ENCODE measurements around the gene BHLHE40. TPM values are rescaled to one million over a fixed set of nuclear protein-coding genes. Genes with fewer than 3 reads are reported as not detected.

Gene BHLHE40
- total RNA-seq, 1 donor from 2014 or later = 11.0 TPM

DNA sequence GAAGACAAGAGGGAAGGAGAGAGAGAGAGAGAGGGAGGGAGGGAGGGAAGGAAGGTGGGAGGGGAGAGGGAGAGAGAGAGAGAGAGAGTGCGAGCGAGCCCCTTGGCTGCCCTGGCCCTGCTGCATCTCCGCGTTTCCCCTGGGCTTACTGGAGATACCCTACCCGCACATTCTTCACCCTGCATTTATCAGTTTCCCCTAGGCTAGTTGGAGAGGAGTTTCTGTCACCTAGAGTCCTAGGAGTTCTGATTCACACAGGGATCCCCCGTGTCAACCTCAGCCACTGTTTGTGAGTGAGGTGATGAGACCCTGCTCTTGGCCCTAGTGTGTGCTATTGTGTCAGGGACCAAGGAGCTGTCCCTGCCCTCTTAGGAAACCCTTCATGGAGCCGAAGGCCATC, 18.7 kb downstream of the BHLHE40 start:
- no peak overlapping the region for H3K4me3 ChIP-seq (ENCODE audit: low read length in 3 of 3)
- no peaks in the 10 kb centered on the region for H3K36me3 ChIP-seq (ENCODE audit: control insufficient read depth in 3 of 3, insufficient read depth in 3 of 3, low read length in 3 of 3)

DNA sequence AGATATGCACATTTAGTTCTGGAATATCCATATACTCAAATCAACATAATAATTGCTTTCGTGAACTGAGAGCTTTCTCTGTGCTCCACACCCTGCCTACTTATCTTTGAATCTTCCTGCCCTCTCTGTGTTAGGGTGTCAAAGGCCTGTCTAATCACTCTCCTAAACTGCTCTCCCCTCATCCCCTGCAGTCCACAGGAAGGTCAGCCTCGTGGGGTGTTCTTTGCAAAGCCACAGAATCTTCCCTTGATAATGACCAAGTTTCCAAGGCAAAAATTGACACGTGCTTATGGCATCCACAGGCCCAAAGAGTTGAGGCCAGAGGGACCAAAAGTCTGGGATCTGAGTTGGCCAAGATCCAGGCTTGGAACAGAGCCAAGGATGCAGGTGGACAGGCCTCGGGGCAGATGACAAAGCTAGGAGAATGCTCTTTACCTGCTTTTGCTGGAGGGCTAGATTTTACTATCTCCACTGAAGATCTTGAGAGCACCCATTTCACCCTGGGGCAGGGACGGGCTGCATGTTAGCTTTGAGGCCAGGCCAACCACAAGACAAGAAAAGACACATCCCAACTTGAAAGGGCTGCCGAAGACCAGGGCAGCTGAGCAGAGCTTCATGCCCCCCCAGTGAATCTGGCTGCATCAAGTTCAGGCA, 20.4 kb downstream of the BHLHE40 start:
- no peak overlapping the region for H3K27ac ChIP-seq (ENCODE audit: low read depth, low read length)
- H3K4me3 ChIP-seq (ENCODE audit: low read length in 3 of 3) = no peak overlapping the region
- peaks cover 10 to 14% (median 13%) of the 10 kb centered on the region in 3 donors for H3K4me1 ChIP-seq (ENCODE audit: control insufficient read depth in 3 of 3, insufficient read depth in 3 of 3, low read length in 3 of 3)
- no peaks in the 10 kb centered on the region for H3K9me3 ChIP-seq (ENCODE audit: control insufficient read depth in 3 of 3, low read length in 3 of 3)
- no peaks in the 10 kb centered on the region for H3K36me3 ChIP-seq (ENCODE audit: control insufficient read depth in 3 of 3, insufficient read depth in 3 of 3, low read length in 3 of 3)
- H3K9ac ChIP-seq (ENCODE audit: low read depth in 1 of 3, low read length in 3 of 3) = no peak overlapping the region
- no peaks in the 10 kb centered on the region for H3K27me3 ChIP-seq (ENCODE audit: control insufficient read depth in 3 of 3, insufficient read depth in 3 of 3, low read length in 3 of 3)

More for the DNA sequence above, 18.7 kb downstream of the BHLHE40 start:
- Histone ChIP-seq H3K27me3 (ENCODE audit: control insufficient read depth in 3 of 3, insufficient read depth in 3 of 3, low read length in 3 of 3) (no peaks in the 10 kb centered on the region), H3K4me1 (ENCODE audit: control insufficient read depth in 3 of 3, insufficient read depth in 3 of 3, low read length in 3 of 3) (peaks cover 11 to 23% (median 18%) of the 10 kb centered on the region in 3 donors), H3K9ac (ENCODE audit: low read depth in 1 of 3, low read length in 3 of 3) (no peak overlapping the region), H3K27ac (ENCODE audit: low read depth, low read length) (no peak overlapping the region), H3K9me3 (ENCODE audit: control insufficient read depth in 3 of 3, low read length in 3 of 3) (no peaks in the 10 kb centered on the region)

DNA sequence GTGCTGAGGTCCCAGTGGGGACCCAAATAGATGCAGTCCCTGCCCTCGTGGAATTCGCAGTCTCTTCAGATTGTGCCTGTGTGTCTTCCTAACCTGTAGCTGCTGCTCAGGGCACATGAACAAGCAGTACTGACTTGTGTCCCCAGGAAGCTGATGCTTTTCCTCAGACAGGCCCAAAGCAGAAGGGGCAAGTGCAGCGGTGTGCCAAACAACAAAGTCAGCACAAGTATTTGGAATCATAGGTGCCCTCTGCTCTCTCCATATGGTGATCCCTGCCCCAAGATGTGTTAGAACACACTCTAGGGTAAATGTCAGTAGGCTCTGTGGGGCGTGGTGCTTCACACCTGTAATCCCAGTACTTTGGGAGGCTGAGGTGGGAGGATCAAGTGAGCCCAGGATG, 21.9 kb downstream of the BHLHE40 start:
- Histone ChIP-seq H3K9ac (ENCODE audit: low read depth in 1 of 3, low read length in 3 of 3) (no peak overlapping the region), H3K9me3 (ENCODE audit: control insufficient read depth in 3 of 3, low read length in 3 of 3) (no peaks in the 10 kb centered on the region)

GRCh38 chr3:5001805-5002173, 22.6 kb downstream of the BHLHE40 start:
- H3K9ac ChIP-seq (ENCODE audit: low read depth in 1 of 3, low read length in 3 of 3) = no peak overlapping the region
- no peak overlapping the region for H3K27ac ChIP-seq (ENCODE audit: low read depth, low read length)
- H3K27me3 ChIP-seq (ENCODE audit: control insufficient read depth in 3 of 3, insufficient read depth in 3 of 3, low read length in 3 of 3) = no peaks in the 10 kb centered on the region

More for the DNA sequence above, 21.9 kb downstream of the BHLHE40 start:
- H3K36me3 ChIP-seq (ENCODE audit: control insufficient read depth in 3 of 3, insufficient read depth in 3 of 3, low read length in 3 of 3) = no peaks in the 10 kb centered on the region
- H3K4me3 ChIP-seq (ENCODE audit: low read length in 3 of 3) = no peak overlapping the region
- H3K4me1 ChIP-seq (ENCODE audit: control insufficient read depth in 3 of 3, insufficient read depth in 3 of 3, low read length in 3 of 3) = no peaks in the 10 kb centered on the region
- no peaks in the 10 kb centered on the region for H3K27me3 ChIP-seq (ENCODE audit: control insufficient read depth in 3 of 3, insufficient read depth in 3 of 3, low read length in 3 of 3)
- H3K27ac ChIP-seq (ENCODE audit: low read depth, low read length) = no peak overlapping the region

DNA sequence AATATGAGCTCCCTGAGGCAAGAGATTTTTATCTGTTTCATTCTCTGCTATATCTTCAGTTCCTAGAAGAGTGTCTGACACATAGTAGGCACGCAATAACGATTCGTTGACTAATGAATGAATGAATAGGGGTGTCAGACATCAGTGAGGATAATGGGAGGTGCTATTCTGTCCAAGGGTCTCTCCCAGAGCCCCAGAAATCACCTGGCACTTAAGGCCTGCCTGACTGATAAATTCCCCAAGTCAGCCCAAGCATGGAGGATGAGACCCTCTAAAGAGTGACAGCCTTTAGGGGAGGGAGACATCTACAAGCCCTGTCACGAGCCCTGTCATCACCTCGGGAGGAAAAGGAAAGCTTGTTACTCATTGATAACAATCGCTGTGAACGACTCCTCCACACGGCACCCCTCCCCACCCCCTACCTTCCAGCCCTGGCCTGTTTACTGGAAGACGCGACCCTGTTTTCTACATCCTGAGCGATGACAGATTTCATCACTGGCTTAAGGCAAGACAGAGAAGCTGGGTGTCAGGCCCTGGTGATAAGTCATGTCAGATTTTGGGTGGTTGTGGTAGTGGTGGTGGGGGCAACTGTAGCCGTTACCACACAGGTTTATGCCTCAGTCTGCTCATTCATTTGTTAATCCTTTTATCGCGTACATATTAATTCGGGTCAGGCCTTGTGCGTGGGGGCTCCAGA, 23.1 kb downstream of the BHLHE40 start:
- Histone ChIP-seq H3K9me3 (ENCODE audit: control insufficient read depth in 3 of 3, low read length in 3 of 3) (no peaks in the 10 kb centered on the region), H3K4me3 (ENCODE audit: low read length in 3 of 3) (no peak overlapping the region), H3K9ac (ENCODE audit: low read depth in 1 of 3, low read length in 3 of 3) (no peak overlapping the region), H3K27ac (ENCODE audit: low read depth, low read length) (no peak overlapping the region), H3K4me1 (ENCODE audit: control insufficient read depth in 3 of 3, insufficient read depth in 3 of 3, low read length in 3 of 3) (peaks cover 0 to 2% (median 0%) of the 10 kb centered on the region in 3 donors), H3K36me3 (ENCODE audit: control insufficient read depth in 3 of 3, insufficient read depth in 3 of 3, low read length in 3 of 3) (no peaks in the 10 kb centered on the region), H3K27me3 (ENCODE audit: control insufficient read depth in 3 of 3, insufficient read depth in 3 of 3, low read length in 3 of 3) (no peaks in the 10 kb centered on the region)

More at GRCh38 chr3:5001805-5002173, 22.6 kb downstream of the BHLHE40 start:
- Histone ChIP-seq H3K4me1 (ENCODE audit: control insufficient read depth in 3 of 3, insufficient read depth in 3 of 3, low read length in 3 of 3) (no peaks in the 10 kb centered on the region), H3K9me3 (ENCODE audit: control insufficient read depth in 3 of 3, low read length in 3 of 3) (no peaks in the 10 kb centered on the region), H3K36me3 (ENCODE audit: control insufficient read depth in 3 of 3, insufficient read depth in 3 of 3, low read length in 3 of 3) (no peaks in the 10 kb centered on the region), H3K4me3 (ENCODE audit: low read length in 3 of 3) (no peak overlapping the region)

DNA sequence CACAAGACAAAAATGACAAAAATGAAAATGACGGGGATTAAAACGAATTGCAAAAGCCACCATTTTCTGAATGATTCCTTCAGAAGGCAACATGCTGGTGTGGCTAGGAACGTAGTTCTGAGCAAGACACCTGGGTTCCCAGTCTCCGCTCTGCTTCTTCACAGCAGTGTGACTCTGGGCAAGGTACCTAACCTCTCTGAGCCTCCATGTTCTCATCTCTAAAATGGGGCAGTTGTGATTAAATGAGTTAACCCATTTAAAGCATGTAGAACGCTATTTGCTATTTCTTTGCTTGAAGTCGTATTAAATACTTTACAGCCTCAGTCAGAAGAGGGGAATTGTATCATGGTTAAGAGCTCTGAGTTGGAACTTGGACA, 23.6 kb downstream of the BHLHE40 start:
- H3K27me3 ChIP-seq (ENCODE audit: control insufficient read depth in 3 of 3, insufficient read depth in 3 of 3, low read length in 3 of 3) = no peaks in the 10 kb centered on the region
- no peak overlapping the region for H3K9ac ChIP-seq (ENCODE audit: low read depth in 1 of 3, low read length in 3 of 3)
- no peaks in the 10 kb centered on the region for H3K36me3 ChIP-seq (ENCODE audit: control insufficient read depth in 3 of 3, insufficient read depth in 3 of 3, low read length in 3 of 3)
- H3K9me3 ChIP-seq (ENCODE audit: control insufficient read depth in 3 of 3, low read length in 3 of 3) = no peaks in the 10 kb centered on the region
- no peak overlapping the region for H3K4me3 ChIP-seq (ENCODE audit: low read length in 3 of 3)
- H3K27ac ChIP-seq (ENCODE audit: low read depth, low read length) = no peak overlapping the region
- H3K4me1 ChIP-seq (ENCODE audit: control insufficient read depth in 3 of 3, insufficient read depth in 3 of 3, low read length in 3 of 3) = peaks cover 0 to 2% (median 0%) of the 10 kb centered on the region in 3 donors

GRCh38 chr3:5004319-5005152, 25.3 kb downstream of the BHLHE40 start:
- Histone ChIP-seq H3K36me3 (ENCODE audit: control insufficient read depth in 3 of 3, insufficient read depth in 3 of 3, low read length in 3 of 3) (no peaks in the 10 kb centered on the region), H3K4me1 (ENCODE audit: control insufficient read depth in 3 of 3, insufficient read depth in 3 of 3, low read length in 3 of 3) (peaks cover 0 to 4% (median 0%) of the 10 kb centered on the region in 3 donors), H3K4me3 (ENCODE audit: low read length in 3 of 3) (no peak overlapping the region), H3K9ac (ENCODE audit: low read depth in 1 of 3, low read length in 3 of 3) (no peak overlapping the region), H3K27me3 (ENCODE audit: control insufficient read depth in 3 of 3, insufficient read depth in 3 of 3, low read length in 3 of 3) (no peaks in the 10 kb centered on the region), H3K27ac (ENCODE audit: low read depth, low read length) (no peak overlapping the region), H3K9me3 (ENCODE audit: control insufficient read depth in 3 of 3, low read length in 3 of 3) (no peaks in the 10 kb centered on the region)

GRCh38 chr3:5005367-5005766, 26.1 kb downstream of the BHLHE40 start:
- H3K27ac ChIP-seq (ENCODE audit: low read depth, low read length) = no peak overlapping the region
- no peaks in the 10 kb centered on the region for H3K36me3 ChIP-seq (ENCODE audit: control insufficient read depth in 3 of 3, insufficient read depth in 3 of 3, low read length in 3 of 3)
- H3K9ac ChIP-seq (ENCODE audit: low read depth in 1 of 3, low read length in 3 of 3) = no peak overlapping the region
- no peaks in the 10 kb centered on the region for H3K27me3 ChIP-seq (ENCODE audit: control insufficient read depth in 3 of 3, insufficient read depth in 3 of 3, low read length in 3 of 3)
- H3K4me3 ChIP-seq (ENCODE audit: low read length in 3 of 3) = no peak overlapping the region
- peaks cover 0 to 4% (median 0%) of the 10 kb centered on the region in 3 donors for H3K4me1 ChIP-seq (ENCODE audit: control insufficient read depth in 3 of 3, insufficient read depth in 3 of 3, low read length in 3 of 3)
- H3K9me3 ChIP-seq (ENCODE audit: control insufficient read depth in 3 of 3, low read length in 3 of 3) = no peaks in the 10 kb centered on the region

DNA sequence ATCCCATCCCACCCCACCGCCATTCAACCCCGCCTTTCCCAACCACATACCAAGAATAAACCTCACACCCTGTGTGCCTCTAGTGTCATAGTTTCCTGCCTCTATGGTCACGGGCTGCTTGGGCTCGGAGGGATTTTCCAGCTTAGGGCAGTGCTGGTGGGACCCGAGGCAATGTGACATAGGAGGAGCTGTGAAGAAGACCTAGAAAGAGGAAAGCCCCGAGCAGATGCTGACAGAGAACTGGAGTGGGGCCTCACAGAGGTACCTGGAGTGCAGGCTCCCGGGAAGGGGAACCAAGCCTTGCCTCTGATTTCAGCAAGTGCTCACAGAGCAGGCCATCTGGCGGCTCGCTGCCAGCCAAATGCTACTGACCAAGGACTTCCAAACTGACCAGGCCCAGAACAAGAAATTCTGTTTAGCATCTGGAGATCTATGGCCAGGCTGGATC, 27.5 kb downstream of the BHLHE40 start:
- Histone ChIP-seq H3K9me3 (ENCODE audit: control insufficient read depth in 3 of 3, low read length in 3 of 3) (no peaks in the 10 kb centered on the region), H3K9ac (ENCODE audit: low read depth in 1 of 3, low read length in 3 of 3) (no peak overlapping the region), H3K27ac (ENCODE audit: low read depth, low read length) (no peak overlapping the region), H3K27me3 (ENCODE audit: control insufficient read depth in 3 of 3, insufficient read depth in 3 of 3, low read length in 3 of 3) (no peaks in the 10 kb centered on the region), H3K4me1 (ENCODE audit: control insufficient read depth in 3 of 3, insufficient read depth in 3 of 3, low read length in 3 of 3) (peaks cover 6 to 8% (median 7%) of the 10 kb centered on the region in 3 donors), H3K4me3 (ENCODE audit: low read length in 3 of 3) (no peak overlapping the region), H3K36me3 (ENCODE audit: control insufficient read depth in 3 of 3, insufficient read depth in 3 of 3, low read length in 3 of 3) (no peaks in the 10 kb centered on the region)

GRCh38 chr3:5007873-5008272, 28.6 kb downstream of the BHLHE40 start:
- no peaks in the 10 kb centered on the region for H3K9me3 ChIP-seq (ENCODE audit: control insufficient read depth in 3 of 3, low read length in 3 of 3)
- no peaks in the 10 kb centered on the region for H3K27me3 ChIP-seq (ENCODE audit: control insufficient read depth in 3 of 3, insufficient read depth in 3 of 3, low read length in 3 of 3)
- H3K4me1 ChIP-seq (ENCODE audit: control insufficient read depth in 3 of 3, insufficient read depth in 3 of 3, low read length in 3 of 3) = peaks cover 9 to 15% (median 11%) of the 10 kb centered on the region in 3 donors

More at GRCh38 chr3:5007873-5008272, 28.6 kb downstream of the BHLHE40 start:
- H3K4me3 ChIP-seq (ENCODE audit: low read length in 3 of 3) = no peak overlapping the region
- no peak overlapping the region for H3K27ac ChIP-seq (ENCODE audit: low read depth, low read length)
- no peaks in the 10 kb centered on the region for H3K36me3 ChIP-seq (ENCODE audit: control insufficient read depth in 3 of 3, insufficient read depth in 3 of 3, low read length in 3 of 3)
- no peak overlapping the region for H3K9ac ChIP-seq (ENCODE audit: low read depth in 1 of 3, low read length in 3 of 3)
